Measurements from ENCODE around the gene MED1. TPM values are rescaled to one million over a fixed set of nuclear protein-coding genes. Genes with fewer than 3 reads are reported as not detected.

The MED1 gene
- polyA plus RNA-seq, 1 donor (not counting 4 experiments of a cell fraction or from before 2014, with no cell fraction given) = 31.1 TPM

GRCh38 chr17:39455919-39456318 is 4.9 kb upstream of the MED1 start:
- Histone ChIP-seq H2AFZ (ENCODE audit: control insufficient read depth, low read length) (no peak overlapping the region), H3K79me2 (ENCODE audit: control insufficient read depth, insufficient read depth, low read length) (peaks cover 2% of the 10 kb centered on the region), H3K9me1 (ENCODE audit: control insufficient read depth, extremely low read depth, insufficient read depth, low read length) (no peaks in the 10 kb centered on the region), H3K9ac (ENCODE audit: control insufficient read depth, extremely low read depth, insufficient read depth, low read length) (no peak overlapping the region), H4K20me1 (ENCODE audit: control insufficient read depth, extremely low read depth, insufficient read depth, low read length) (no peaks in the 10 kb centered on the region), H3K9me3 (ENCODE audit: control insufficient read depth, low read depth, low read length) (no peaks in the 10 kb centered on the region), H3K4me2 (ENCODE audit: control insufficient read depth, extremely low read depth, insufficient read depth, low read depth, low read length) (no peak overlapping the region), H3K27me3 (ENCODE audit: control insufficient read depth, extremely low read depth, insufficient read depth, low read length) (no peaks in the 10 kb centered on the region), H3K4me1 (ENCODE audit: control insufficient read depth, extremely low read depth, insufficient read depth, low read length) (peaks cover 5% of the 10 kb centered on the region), H3K27ac (ENCODE audit: control insufficient read depth, insufficient read depth, low read length) (no peak overlapping the region), H3K36me3 (ENCODE audit: control insufficient read depth in 2 of 2, extremely low read depth in 1 of 2, insufficient read depth in 2 of 2, low read length in 2 of 2) (no peaks in the 10 kb centered on the region), H3K4me3 (ENCODE audit: control insufficient read depth in 2 of 3, extremely low read depth in 1 of 3, insufficient read depth in 2 of 3, low read depth in 1 of 3, low read length in 3 of 3) (no peak overlapping the region)
- TF ChIP-seq CTCF (optimal IDR thresholded peaks at IDR 0.05 in 1 of 3, IDR thresholded peaks at IDR 0.05 in 1 of 3, conservative IDR thresholded peaks at IDR 0.05 in 1 of 3; ENCODE audit: extremely low read depth in 1 of 3, insufficient read depth in 2 of 3, low read length in 3 of 3) (no peak), EZH2 (IDR thresholded peaks at IDR 0.05; ENCODE audit: low read length) (no peak)
- DNase-seq (ENCODE audit: low read depth, low spot score) (no peak), FAIRE-seq (no peak)
- dilution Hi-C loops (cut with MboI; ENCODE audit: extremely low pct_ligation_motif_present, low sequenced_read_pairs) = no loop called here

- Histone ChIP-seq H3K4me1 (ENCODE audit: control insufficient read depth, extremely low read depth, insufficient read depth, low read length) (peaks cover 10% of the 10 kb centered on the region), H3K9me3 (ENCODE audit: control insufficient read depth, low read depth, low read length) (no peaks in the 10 kb centered on the region), H3K27ac (ENCODE audit: control insufficient read depth, insufficient read depth, low read length) (peak overlapping the region; percentile 98), H3K36me3 (ENCODE audit: control insufficient read depth in 2 of 2, extremely low read depth in 1 of 2, insufficient read depth in 2 of 2, low read length in 2 of 2) (peaks cover 5% of the 10 kb centered on the region in 2 experiments), H3K27me3 (ENCODE audit: control insufficient read depth, extremely low read depth, insufficient read depth, low read length) (no peaks in the 10 kb centered on the region), H4K20me1 (ENCODE audit: control insufficient read depth, extremely low read depth, insufficient read depth, low read length) (no peaks in the 10 kb centered on the region), H2AFZ (ENCODE audit: control insufficient read depth, low read length) (no peak overlapping the region), H3K9me1 (ENCODE audit: control insufficient read depth, extremely low read depth, insufficient read depth, low read length) (no peaks in the 10 kb centered on the region), H3K79me2 (ENCODE audit: control insufficient read depth, insufficient read depth, low read length) (peaks cover 41% of the 10 kb centered on the region), H3K4me2 (ENCODE audit: control insufficient read depth, extremely low read depth, insufficient read depth, low read depth, low read length) (peak overlapping the region; percentile 91), H3K9ac (ENCODE audit: control insufficient read depth, extremely low read depth, insufficient read depth, low read length) (peak overlapping the region; percentile 100), H3K4me3 (ENCODE audit: control insufficient read depth in 2 of 3, extremely low read depth in 1 of 3, insufficient read depth in 2 of 3, low read depth in 1 of 3, low read length in 3 of 3) (peak overlapping the region; percentile 78 to 91 (median 79))
- FAIRE-seq = no peak
- DNase-seq (ENCODE audit: low read depth, low spot score) = no peak
- TF ChIP-seq EZH2 (IDR thresholded peaks at IDR 0.05; ENCODE audit: low read length) = no peak
- TF ChIP-seq CTCF (optimal IDR thresholded peaks at IDR 0.05 in 1 of 3, IDR thresholded peaks at IDR 0.05 in 1 of 3, conservative IDR thresholded peaks at IDR 0.05 in 1 of 3; ENCODE audit: extremely low read depth in 1 of 3, insufficient read depth in 2 of 3, low read length in 3 of 3) = no peak
- dilution Hi-C loops (cut with MboI; ENCODE audit: extremely low pct_ligation_motif_present, low sequenced_read_pairs) = no loop called here
These were observed 1.0 kb downstream of the MED1 start for GRCh38 chr17:39450051-39450450.
